ENCODE results near the gene ZNF200.

ZNF200 gene

DNA sequence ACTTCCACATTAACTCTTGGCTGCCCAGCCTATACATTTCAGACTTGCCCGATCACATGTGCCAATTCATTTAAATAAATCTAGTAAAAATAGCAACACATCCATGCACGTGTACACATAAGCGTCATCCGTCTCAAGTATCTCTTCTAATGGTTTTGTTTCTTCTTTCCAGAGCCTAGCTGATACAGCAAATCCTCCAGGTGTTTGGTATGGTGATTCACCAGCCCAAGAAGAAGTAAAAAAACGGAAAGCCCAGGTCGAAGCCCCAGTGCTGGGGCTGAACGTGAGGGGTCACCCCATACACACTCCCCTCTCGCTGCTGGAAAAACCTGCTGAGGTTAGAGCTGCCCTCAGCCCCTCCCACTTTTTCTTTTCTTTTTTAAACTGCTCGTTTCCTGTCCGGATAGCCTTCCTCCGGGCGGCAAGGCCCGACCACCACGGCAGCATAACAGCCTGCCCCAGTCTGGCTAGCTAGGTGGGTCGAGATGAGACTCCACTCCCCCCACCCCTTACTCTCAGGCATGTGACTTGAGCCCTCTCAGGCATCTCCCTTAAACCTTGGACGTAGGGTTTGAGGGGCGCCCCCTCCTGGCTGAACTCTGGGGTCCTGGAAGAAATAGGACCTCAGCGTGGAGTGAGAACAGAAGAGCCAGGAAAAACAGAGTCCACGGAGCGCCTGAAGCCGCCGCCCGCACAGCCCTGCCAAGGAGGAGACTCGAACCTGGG is 60.9 kb downstream of the ZNF200 start:
- peak; percentile 70 for DNase-seq

Data from SHP77 (cell line).